ENCODE data around the gene DAB1.

Gene DAB1

DNA sequence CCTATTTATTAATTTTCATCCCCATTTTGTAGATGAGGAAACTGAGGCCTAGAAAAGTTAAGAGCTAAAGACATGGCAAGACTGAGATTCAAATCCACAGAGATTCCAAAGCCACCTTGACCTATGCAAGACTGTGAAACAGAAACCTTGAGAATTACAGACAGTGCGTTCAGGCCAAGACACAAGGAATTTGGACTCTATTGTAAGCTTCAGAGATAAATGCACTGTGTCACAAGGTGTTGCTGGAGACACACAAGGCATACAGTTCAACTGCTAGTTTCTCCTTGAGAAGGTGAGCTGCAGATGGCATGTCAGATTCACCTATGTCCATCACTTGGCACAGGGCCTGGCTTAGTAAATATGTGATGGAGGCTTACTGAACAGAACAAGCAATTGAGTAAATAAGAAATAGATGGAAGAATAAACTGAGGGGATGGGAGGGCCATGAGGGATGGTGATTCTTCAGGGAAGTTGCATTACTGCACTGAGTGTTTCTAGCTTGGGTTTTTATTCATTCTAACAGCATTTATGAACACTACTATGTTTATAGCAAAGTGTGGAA lies 215.0 kb downstream of the DAB1 start:
- DNase-seq: no peak

DNA sequence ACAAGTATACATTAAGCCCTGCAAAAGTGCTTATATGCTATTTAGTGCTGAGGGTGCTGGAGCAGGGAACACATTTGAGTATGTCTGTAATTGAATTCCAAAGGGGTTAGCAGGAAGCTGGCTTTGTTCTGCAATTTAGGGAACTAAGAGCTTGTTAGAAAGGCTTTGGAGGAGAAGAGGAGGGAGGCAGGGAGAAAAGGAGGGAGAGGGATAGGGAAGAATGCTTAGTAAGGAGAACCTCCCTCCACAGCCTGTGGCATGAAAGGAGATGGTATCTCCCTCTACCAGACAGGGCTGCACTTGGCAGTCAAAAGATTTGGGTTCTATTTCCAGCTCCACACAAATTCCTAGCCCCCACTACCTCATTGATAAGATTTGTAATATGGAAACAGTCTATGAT lies 217.8 kb downstream of the DAB1 start:
- no peak for DNase-seq

DNA sequence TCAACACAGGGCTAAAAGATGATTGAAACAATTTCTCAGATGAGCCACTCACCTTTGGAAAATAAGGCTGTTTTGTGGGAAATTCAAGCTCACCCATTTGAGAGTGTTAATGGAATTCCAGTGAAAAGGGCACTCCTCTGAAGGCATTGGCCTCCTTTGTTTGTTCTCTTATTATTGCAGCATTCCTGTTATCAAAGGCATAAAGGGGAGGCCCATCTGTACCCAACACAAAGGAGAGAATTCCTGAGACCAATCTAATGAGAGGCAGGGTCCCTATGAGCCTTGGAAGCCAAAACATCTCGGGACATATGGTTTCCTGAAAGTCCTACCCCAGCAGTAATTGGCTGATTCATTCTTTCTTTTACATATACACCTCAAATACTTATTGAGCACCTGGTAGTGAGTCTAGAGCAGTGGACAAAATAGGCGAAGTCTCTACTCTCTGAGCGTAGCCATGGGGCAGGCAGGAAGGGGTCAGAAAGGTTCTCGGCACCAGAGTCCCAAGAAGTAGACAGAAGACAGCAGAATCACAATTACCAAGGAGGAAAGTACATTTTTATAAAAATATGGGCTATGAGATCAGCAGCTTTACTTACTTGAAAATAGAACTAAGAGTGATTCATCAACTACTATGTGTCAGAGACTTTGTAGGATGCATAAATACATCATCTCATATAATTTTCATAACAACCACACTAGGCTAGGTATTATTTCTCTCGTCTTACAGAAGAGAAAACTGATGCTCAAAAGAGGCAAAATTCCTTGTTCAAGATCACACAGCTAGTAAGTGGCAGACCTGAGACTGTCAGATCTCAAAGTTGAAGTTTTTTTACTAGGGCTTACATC lies 218.7 kb downstream of the DAB1 start:
- DNase-seq: no peak

DNA sequence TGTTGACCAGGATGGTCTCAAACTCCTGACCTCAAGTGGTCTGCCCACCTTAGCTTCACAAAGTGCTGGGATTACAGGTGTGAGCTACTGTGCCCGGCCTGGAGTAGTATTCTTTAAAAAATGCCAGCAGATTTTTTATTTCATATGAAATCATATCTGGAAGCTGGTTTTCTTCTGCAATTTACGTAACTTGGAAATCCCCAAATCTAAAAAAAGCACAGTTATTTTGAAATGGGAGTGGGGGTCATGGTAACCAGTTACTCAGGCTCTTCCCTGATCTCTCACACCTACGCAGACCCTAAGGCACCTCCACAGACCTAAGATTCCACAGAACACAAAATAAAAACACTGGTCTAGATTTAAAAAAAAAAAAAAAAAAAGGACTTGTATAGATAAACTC lies 219.8 kb downstream of the DAB1 start:
- no peak for DNase-seq

DNA sequence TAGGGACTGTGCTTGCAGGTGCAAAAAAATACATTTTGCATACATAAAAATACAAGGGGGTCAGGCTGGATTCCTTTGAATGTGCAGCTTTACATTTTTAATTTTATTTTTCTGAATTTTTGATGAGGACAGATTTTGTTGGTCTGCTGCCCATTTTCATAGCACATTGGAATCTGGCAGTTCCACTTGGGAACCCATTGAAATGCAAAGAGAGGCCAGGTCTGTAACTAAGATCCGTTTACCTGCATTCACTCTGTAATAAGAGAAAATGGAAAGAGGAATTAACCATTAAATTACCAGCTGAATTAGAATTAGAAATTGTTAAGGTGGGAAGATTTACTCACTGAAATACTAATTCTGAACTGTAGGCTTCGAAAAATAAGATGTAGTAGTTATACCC lies 221.6 kb downstream of the DAB1 start:
- no peak for DNase-seq

DNA sequence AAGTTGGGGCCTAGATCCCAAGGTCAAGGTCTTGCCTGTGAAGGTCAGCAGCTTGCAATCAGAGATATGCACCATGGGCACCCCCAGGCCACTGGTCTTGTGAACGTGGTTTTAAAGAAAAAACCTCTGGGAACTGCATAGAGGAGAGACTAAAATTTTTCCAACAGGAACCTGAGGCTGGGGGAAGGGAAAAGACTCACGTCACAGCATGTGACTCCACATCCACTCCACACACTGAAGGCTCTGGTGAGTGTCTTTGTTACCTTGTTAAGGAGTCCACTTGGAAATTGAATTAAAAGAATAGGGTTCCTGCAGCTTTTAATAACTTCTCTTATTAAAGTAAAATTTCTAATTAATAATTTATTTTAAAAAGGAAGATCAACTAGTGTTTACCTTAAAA lies 224.9 kb downstream of the DAB1 start:
- DNase-seq: no peak

DNA sequence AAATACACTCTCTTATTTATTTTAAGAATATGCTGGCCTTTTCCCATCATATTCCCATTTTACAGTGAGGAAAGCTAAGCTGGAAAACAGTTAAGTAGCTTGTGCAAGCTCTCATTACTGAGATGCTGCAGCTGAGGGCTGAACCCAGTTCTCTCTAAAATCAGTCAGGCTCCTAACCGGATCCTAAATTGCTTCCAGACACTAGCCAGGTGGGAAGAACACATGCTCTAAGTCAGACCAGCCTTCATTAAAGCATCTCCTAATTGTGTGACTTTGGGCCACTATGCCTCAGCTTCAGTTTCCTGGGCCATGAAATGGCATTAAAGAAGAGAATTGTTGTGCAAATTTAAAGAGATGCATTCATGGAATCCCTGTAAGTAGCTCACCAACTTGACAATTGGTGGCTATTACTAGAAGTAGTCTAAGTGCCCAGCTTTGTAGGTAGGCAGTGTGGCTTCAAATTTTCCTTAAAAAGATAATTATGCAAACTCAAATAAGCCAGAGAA lies 228.4 kb downstream of the DAB1 start:
- no peak for DNase-seq

DNA sequence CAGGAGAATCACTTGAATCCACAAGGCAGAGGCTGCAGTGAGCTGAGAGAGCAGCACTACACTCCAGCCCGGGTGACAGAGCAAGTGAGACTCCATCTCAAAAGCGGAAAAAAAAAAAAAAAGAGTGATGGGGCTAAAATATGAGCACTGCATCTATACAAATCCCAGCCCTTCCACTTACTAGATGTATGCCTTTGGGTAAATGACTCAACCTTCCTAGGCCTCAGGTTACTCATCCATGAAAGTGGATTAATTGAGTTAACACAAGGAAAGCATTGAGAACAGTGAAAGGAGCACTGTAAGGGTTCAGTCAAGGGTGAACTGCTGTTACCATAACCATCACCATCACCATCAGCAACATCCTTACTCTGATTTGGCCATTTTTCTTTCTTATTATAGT lies 231.6 kb downstream of the DAB1 start:
- DNase-seq: no peak

DNA sequence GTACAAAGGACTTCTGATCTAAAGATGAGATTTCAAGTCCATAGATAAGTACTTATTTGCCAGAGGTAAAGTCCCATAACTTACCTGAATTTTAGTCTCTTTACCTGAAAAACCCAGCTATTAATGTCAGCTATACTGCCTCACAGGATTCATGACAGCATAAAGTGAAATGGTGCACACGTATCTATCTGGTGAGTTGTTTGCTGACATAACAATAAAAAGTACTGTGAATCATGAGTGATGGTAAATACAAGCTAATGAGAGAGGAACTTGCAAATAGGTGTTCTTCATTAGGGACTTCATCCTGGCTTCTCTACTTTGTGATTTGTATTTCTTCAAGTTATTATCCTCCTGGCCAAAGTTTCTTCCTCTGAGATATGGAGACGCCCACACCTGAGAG lies 233.0 kb downstream of the DAB1 start:
- DNase-seq: no peak

DNA sequence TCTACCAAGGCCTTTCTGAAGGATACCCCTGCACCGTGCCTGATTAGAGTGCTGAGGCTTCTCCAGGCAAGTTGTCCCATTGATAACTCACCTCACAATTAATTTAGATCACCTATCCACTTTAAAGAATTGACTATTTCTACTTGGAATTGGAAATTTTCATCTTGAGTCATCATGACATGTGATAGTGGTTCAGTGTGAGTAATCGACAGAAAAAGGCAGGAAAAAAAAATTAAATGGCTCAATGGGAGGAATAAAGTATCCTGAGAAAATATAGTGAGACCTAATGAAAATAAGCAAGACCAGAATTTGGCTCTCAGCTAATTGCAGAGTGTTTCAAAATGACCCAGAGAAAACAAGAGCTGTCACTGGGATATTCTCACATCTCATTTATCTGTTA lies 235.7 kb downstream of the DAB1 start:
- no peak for DNase-seq

DNA sequence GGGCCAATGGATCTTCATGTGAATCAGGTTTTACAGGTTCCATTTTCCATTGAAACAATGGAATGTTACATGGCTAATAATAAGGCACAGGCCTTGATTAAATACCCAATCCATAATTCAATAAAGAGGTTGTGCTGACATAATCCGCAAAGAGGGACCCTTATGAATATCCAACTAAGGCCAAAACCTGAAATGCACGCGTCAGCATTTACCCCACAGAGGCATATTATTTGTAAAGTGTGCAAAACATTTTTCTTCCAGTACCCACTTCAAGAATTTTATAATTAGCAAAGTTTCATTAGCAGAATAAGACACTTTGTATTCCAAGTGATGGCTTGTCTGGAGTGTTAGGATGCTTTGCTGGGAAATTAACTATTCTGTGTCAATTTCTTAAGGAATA lies 237.4 kb downstream of the DAB1 start:
- DNase-seq: no peak

DNA sequence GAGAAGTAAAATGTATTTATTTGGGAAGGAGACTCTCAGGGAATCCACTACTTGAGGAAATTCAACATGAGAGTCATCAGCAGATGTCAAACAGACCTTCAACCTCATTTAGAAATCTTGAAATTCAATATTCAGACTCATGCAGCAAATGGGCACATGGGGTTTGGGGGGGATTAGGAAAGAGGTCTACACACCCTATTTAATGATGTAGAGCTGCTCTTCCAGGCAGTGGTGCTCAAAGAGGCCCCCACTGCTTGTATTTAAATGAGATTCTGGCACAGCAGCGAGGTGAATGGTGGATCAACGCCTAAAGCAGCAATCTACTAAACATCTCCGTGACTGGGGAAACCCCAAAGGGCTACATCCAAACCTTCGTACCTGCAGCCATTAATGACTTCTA lies 244.9 kb downstream of the DAB1 start:
- DNase-seq: no peak

DNA sequence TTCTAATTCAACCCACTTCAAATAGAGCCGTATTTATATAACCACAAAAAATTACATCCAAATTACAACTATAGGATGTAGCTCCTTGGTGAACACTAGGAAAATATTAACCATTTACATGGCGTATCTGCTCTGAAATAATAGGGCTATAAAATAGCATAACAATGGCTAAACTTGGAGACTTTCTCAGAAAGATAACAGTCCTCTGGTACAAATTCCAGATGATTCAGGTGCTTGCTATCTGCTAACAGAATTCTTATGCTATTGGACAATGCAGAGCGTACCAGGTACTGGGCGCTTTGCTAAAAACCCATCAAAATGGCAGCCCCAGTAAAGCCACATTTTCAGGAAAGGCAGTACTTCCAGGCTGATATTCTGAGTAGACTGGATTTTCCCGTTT lies 248.4 kb downstream of the DAB1 start:
- DNase-seq: no peak

DNA sequence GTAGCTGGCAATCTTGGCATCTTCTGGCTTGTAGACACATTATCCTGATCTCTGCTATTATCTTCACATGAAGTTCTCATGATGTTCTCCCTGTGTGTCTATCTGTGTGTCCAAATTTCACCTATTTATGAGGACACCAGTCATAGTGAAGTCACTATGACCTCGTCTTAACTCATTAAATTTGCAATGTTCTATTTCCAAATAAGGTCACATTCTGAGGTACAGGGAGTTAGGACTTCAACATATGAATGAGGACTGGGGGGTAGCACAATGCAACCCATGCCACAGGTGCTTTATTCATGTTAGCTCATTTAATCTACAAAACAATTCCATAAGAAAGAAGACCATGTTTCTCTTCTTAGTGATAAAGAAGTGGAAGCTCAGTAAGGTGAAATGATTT lies 251.8 kb downstream of the DAB1 start:
- DNase-seq: no peak

DNA sequence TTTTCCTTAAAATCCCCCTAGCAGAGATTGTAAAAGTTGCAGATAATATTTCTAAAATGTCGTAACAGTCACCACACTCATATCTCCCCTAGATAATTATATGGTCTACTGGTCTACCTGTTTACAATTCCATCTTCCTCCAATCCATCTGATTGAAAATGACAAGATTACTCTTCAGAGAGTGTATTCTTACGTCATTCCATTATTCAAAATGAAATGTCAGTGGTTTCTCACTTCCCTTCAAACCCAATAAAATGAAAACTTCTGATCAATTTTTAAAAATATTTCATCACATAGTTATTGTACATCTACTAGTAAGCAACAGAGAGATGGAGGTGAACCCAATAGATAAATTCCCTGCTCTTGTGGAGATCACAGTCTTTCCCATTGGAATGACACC lies 255.9 kb downstream of the DAB1 start:
- no peak for DNase-seq

DNA sequence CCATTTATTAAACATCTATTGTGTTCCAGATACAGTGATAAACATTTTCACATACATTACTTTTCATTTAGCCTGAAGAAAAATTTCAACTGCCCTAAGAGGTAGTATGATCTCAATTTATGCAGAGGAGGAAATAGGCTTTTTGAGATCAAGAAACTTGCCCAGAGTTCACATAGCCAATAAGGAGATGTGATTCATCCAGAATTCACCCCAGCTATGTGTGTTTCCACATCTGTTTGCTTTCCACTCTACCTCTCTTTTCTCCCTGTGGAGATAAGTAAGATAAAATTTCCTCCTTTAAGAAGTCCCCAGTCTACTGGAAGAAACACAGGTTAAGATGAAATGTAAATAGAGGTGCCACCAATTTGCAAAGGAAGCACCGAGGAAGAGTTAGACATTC lies 258.3 kb downstream of the DAB1 start:
- no peak for DNase-seq

DNA sequence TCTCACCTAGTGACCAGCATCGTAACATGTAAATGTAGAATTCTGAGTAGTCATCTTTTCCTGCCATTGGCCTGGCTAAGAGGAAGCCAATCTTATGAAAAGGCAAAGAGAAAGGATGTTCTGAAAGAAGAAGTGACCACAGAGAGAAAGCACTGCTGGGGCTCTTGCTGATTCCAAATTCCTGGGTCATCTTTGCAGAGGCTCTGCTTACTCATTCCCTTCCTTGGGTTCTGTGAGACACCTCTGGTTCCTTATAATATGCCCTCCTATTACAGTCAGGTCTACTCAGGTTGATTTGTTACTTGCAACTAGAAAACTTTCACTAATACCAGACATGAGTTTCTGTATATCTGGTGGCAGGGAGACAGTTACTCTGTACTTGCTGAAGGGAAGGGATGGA lies 259.3 kb downstream of the DAB1 start:
- no peak for DNase-seq

DNA sequence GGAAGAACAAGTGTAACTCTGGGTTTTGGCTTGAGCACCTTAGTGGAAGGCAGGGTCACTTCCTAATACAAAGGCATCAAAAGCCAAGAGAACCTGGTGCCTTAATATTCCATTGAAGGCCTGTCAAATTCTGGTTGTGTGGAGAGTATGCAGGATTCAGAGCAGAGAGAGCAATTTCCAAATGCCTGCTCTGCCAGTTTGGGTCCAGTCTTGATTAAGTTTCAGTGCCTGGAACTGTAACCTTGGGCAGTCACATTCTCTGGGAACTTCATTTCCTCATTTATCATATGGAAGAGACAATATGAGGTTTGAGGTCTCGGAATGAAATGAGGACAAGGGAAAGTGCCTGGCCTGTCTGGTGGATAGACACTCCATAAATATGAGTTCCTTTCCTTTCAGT lies 260.1 kb downstream of the DAB1 start:
- DNase-seq: no peak

DNA sequence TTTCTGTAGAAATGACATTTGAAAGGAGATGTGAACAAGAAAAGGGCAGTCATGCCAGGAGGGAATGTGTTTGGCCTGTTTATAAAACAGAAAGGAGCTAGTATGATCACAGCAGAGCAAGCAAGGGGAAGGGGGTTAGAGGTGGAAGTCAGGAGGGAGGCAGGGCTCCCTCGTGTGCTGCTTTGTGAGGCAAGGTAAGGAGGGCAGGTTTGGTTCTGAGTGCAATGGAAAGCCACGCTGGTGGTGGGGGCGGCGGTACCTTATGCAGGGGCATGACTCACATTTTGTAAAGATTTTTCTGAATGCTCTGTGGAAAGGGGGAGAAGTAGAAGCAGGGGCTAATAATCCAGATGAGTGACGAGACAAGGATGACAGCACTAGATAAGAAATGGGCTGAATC lies 260.5 kb downstream of the DAB1 start:
- no peak for DNase-seq

DNA sequence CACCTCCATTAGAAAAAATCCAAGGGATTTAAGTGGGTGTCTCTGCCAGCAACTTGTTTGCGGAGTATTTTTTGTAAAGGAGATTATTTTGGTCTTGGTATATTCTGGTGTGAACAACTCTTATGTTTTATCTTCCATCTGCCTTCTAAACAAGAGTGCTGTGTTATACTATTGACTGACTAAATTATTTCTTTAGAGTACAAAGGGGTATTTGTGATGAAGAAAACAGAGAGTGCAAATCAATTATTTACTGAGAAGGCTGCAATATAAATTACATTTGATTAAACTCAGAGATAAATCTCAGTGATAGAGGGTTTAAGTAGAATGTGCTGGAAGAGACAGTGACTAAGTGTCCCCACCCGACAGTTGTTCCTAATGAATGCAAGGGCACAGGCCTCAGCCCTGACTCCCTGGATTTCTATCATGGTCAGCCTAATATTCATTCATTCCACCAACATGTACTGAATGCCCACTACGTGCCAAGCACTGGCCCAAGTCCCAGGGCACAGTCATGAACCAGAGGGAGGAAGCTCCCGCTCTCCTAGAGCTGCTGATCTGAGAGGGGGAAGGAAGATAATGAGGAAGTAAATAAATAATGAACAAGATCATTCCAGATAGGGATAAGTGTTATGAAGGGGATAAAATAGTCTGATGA lies 261.1 kb downstream of the DAB1 start:
- peak; percentile 56 for DNase-seq

DNA sequence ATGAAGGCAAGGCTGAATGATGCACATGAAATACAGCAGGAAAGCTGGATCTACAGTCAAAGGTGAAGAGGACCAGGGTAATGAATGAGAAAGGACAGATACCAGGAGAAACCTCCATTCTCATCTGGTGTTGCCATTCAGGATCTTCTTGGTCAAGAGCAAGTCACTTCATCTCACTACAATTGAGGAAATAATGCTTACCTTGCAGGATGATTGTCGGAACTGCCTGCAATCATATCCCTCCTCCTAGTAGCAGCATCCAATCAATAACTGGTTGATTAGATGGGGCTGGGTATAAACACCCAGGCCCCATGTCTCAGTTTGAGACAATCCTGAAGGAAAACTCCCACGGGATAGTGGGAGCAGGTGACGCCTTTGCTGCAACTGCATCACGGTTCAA lies 263.3 kb downstream of the DAB1 start:
- DNase-seq: no peak

DNA sequence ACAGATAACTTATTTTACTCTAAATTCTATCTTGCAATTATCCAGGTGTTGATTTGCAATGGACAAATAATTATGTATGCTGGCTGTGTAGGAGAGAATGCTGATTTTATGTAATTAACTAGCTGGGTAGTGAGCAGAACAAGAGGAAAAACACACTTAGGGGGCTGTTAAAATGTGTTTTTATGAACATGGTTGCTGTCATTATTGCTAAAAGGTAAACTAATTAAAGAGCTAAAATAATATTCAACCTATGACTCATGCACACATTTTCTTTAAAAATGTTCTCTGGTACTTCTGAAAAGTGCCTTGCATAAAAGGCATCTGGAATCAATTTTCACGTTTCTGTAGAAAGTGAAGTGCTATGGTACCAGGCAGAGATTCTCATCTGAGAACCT lies 265.3 kb downstream of the DAB1 start:
- DNase-seq: no peak

DNA sequence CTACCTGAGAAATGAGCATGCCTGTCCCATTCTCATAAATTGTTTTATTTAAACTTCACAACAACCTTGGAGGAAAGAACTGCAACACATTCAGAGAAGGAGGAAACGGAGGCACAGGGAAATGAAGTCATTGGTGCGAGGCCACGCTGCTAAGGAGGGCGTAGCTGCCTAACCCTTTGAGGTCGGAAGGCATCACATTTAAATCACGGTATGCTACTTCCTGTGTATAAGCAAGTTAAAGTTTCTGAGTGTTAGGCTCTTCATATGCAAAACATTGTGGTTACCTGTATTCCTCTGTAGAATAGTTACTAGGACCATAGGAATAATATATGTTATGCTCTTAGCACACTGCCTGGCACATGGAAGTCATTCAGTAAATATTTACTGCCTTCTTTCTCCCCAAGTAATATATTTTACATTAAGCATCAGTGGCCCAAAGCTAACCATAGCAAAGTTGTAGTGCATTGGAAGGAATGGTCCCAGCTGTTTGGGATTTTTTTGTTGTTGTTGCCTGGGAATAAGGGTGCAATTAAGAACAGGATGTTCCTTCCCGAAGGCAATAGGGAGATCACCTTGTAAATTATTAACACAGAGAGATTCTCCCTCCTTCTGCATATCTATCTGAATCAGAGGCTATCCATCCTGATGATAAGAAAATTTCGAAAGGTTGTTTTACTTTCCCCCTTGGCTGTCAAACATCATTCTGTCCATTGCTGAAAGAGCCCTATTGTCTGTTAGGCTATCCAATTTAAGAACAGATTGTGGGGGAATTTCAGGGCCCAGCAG lies 265.8 kb downstream of the DAB1 start:
- no peak for DNase-seq
